Measurements from ENCODE around the gene IFITM5.

DNA sequence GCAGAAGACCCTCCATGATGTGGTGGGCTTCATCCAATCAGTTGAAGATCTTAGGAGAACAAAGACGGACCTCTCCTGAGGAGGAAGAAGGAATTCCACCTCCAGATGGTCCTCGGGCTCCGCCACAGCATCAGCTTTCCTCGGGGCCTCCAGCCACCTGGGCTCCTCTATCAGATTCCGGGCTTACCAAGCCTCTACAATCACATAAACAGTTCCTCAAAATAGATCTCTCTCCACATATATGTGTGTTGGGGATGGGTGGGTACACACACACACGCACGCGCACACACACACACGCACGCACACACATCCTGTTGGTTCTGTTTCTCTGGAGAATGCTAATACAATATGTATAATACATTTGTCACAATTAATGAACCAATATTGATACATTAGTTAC lies 39.9 kb downstream of the IFITM5 start:
- TF ChIP-seq CTCF (IDR thresholded peaks at IDR 0.05) (no peak), POLR2A (IDR thresholded peaks at IDR 0.05) (no peak)

All from breast epithelium (tissue), 3 donors.